HepG2 (cell line): Measurements from ENCODE around the gene POLE4. TPM values are rescaled to one million over a fixed set of nuclear protein-coding genes. Genes with fewer than 3 reads are reported as not detected.

Source experiments
- MED8 ChIP-seq: sonication (generic); formaldehyde crosslinking; IDR thresholded peaks from 2 replicates; pipeline ENCODE4 v1.8.1; 2023; ENCODE audit warnings: mild to moderate bottlenecking, missing genetic modification reagents; ENCODE audit not compliant: insufficient replicate concordance
- RAD51 ChIP-seq: fragments of 450-650 bp; IDR thresholded peaks from 2 replicates; pipeline ENCODE4 v1.6.1; 2016; ENCODE audit warnings: borderline replicate concordance
- RBM39 ChIP-seq: fragments of 200-400 bp; formaldehyde crosslinking; IDR thresholded peaks from one replicate; pipeline ENCODE4 v1.6.1; 2018; ENCODE audit warnings: antibody characterized with exemption, mild to moderate bottlenecking, low read depth, low read length; ENCODE audit not compliant: poor library complexity, severe bottlenecking
- RNF2 ChIP-seq: fragments of 450-650 bp; conservative IDR thresholded peaks from 2 replicates; pipeline ENCODE4 v1.6.1; 2016; ENCODE audit warnings: low read depth
- SCMH1 ChIP-seq: sonication (generic); formaldehyde crosslinking; IDR thresholded peaks from 2 replicates; pipeline ENCODE4 v1.9.0; 2021; ENCODE audit warnings: missing genetic modification reagents, mild to moderate bottlenecking, borderline replicate concordance
- TCF7L2 ChIP-seq: IDR thresholded peaks from 2 replicates; pipeline ENCODE4 v1.6.1; 2011; ENCODE audit warnings: mild to moderate bottlenecking, low read depth, low read length, moderate library complexity
- ZMYM2 ChIP-seq: sonication (generic); formaldehyde crosslinking; IDR thresholded peaks from 2 replicates; pipeline ENCODE4 v1.8.0; 2022; ENCODE audit warnings: mild to moderate bottlenecking, missing genetic modification reagents
- ZNF3 ChIP-seq: IDR thresholded peaks from 2 replicates; pipeline ENCODE4 v1.7.0; 2017; ENCODE audit warnings: inconsistent platforms
- ZNF350 ChIP-seq: sonication (generic); formaldehyde crosslinking; IDR thresholded peaks from 2 replicates; pipeline ENCODE4 v1.4.0; 2020; ENCODE audit warnings: mild to moderate bottlenecking, low read depth, missing genetic modification reagents, borderline replicate concordance
- polyA plus RNA-seq, 8 experiments: library from polyadenylated mRNA; depleted of rRNA in 3 of 8; stranded (reverse) in 7 of 8; unstranded in 1 of 8; fragments of >200 nt; fragmentation: Illumina TruSeq in 4 of 8; extraction: Trizol in 4 of 8; gene quantifications; 2 replicates each; pipeline versions ENCODE4 v1.2.1 to v1.2.3, GENCODE V29; 2011 to 2016; ENCODE audit warnings: low read depth in 4 of 8, missing spikeins in 1 of 8, mixed read lengths in 1 of 8; ENCODE audit not compliant: insufficient read depth in 1 of 8
- total RNA-seq, 5 experiments: library from RNA; depleted of rRNA; stranded (reverse); fragments of >200 nt; fragmentation: Illumina TruSeq; extraction: Trizol; gene quantifications; 2 replicates each; pipeline ENCODE4 v1.2.3, GENCODE V29; 2016; ENCODE audit warnings: low read depth in 1 of 5
- TF ChIP-seq, protein P1 (sequence below), 2 experiments: sonication (generic) in 1 of 2; formaldehyde crosslinking in 1 of 2; IDR thresholded peaks; 2 replicates each; pipeline versions ENCODE4 v1.4.0 to v1.6.1; 2016 to 2020; ENCODE audit warnings: borderline replicate concordance in 1 of 2, low read depth in 1 of 2, mild to moderate bottlenecking in 1 of 2, missing genetic modification reagents in 1 of 2
- TF ChIP-seq, protein P2 (sequence below): sonication (generic); formaldehyde crosslinking; IDR thresholded peaks from 2 replicates; pipeline ENCODE4 v1.8.0; 2022; ENCODE audit warnings: missing genetic modification reagents, mild to moderate bottlenecking, borderline replicate concordance
- TF ChIP-seq, protein P3 (sequence below): sonication (generic); formaldehyde crosslinking; IDR thresholded peaks from 2 replicates; pipeline ENCODE4 v1.4.0; 2020; ENCODE audit warnings: missing genetic modification reagents

Gene POLE4
- total and polyA plus RNA-seq, 2 of the 13 experiments (the other 11 are each of a cell fraction or from before 2014, with no cell fraction given): 106 to 116 TPM

DNA sequence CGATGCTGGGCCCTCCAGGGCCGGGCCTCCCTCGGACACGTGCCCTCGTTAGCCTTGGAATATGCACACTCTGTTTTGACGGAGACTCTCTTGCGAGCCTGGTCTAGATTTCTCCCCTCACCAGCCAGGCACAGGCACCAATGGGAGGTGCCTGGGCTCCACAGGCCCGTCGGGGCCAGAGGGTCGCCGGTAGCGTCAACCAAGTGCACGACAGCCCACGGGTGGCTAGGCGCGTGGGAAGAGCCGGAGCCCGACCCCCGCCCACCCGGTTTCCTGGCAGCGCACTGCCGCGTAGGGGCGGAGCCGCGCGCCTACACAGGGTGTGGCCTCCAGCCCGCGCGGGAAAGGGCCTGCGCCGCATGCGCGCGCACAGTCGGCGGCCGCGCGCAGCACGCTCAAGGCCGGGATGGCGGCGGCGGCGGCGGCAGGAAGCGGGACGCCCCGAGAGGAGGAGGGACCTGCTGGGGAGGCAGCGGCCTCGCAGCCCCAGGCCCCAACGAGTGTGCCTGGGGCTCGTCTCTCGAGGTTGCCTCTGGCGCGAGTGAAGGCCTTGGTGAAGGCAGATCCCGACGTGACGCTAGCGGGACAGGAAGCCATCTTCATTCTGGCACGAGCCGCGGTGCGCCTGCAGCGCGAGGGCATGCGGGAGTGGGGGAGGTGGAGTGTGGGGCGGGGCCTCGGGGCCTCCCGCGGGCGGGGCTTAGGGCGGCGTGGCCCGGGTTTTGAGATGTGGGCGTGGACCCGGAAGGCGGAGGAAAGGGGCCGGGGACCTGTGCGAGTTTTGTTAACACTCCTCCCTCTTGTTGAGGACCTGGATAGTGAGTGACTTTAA, at the start of gene POLE4 (continued):
- peak; percentile 100 for TF ChIP-seq RNF2
- TF ChIP-seq, protein P1, sequence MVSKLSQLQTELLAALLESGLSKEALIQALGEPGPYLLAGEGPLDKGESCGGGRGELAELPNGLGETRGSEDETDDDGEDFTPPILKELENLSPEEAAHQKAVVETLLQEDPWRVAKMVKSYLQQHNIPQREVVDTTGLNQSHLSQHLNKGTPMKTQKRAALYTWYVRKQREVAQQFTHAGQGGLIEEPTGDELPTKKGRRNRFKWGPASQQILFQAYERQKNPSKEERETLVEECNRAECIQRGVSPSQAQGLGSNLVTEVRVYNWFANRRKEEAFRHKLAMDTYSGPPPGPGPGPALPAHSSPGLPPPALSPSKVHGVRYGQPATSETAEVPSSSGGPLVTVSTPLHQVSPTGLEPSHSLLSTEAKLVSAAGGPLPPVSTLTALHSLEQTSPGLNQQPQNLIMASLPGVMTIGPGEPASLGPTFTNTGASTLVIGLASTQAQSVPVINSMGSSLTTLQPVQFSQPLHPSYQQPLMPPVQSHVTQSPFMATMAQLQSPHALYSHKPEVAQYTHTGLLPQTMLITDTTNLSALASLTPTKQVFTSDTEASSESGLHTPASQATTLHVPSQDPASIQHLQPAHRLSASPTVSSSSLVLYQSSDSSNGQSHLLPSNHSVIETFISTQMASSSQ (IDR thresholded peaks at IDR 0.05; ENCODE audit: low read depth): no peak
- TF ChIP-seq, protein P1 (CRISPR knock-in tag; IDR thresholded peaks at IDR 0.05; ENCODE audit: borderline replicate concordance): peak; percentile 72
- TF ChIP-seq, protein P2, sequence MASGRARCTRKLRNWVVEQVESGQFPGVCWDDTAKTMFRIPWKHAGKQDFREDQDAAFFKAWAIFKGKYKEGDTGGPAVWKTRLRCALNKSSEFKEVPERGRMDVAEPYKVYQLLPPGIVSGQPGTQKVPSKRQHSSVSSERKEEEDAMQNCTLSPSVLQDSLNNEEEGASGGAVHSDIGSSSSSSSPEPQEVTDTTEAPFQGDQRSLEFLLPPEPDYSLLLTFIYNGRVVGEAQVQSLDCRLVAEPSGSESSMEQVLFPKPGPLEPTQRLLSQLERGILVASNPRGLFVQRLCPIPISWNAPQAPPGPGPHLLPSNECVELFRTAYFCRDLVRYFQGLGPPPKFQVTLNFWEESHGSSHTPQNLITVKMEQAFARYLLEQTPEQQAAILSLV: peak; percentile 99
- TF ChIP-seq MED8: peak; percentile 81
- no peak for TF ChIP-seq TCF7L2
- TF ChIP-seq RBM39: peak; percentile 94
- TF ChIP-seq ZMYM2 (CRISPR knock-in tag): peak; percentile 95
- TF ChIP-seq RAD51: no peak
- no peak; the same call in 1 of the 2 replicates for TF ChIP-seq ZNF3 (CRISPR knock-in tag)
- peak; percentile 94 for TF ChIP-seq ZNF350
- TF ChIP-seq, protein P3, sequence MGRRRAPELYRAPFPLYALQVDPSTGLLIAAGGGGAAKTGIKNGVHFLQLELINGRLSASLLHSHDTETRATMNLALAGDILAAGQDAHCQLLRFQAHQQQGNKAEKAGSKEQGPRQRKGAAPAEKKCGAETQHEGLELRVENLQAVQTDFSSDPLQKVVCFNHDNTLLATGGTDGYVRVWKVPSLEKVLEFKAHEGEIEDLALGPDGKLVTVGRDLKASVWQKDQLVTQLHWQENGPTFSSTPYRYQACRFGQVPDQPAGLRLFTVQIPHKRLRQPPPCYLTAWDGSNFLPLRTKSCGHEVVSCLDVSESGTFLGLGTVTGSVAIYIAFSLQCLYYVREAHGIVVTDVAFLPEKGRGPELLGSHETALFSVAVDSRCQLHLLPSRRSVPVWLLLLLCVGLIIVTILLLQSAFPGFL (CRISPR knock-in tag): no peak
- no peak for TF ChIP-seq SCMH1 (CRISPR knock-in tag)
